Omental fat pad (tissue), 4 donors: ENCODE measurements around the gene MT3. TPM values are rescaled to one million over a fixed set of nuclear protein-coding genes. Genes with fewer than 3 reads are reported as not detected.
"Not testable (repeated sequence)": the region's sequence is repeated elsewhere in the genome, so short reads cannot be mapped to it uniquely, and the experiment has no call there.

Experiments
- ATAC-seq: fragments of 150-250 bp; one replicate; pipeline ENCODE4 v1.9.1; 2016; ENCODE audit warnings: mild to moderate bottlenecking, moderate library complexity; ENCODE audit not compliant: low FRiP score
- DNase-seq: peaks from one replicate; pipeline ENCODE4 v3.0.0-alpha.2; 2019; ENCODE audit warnings: low spot score
- CTCF ChIP-seq, 3 donors: fragments of 450-650 bp; IDR thresholded peaks; one replicate each; pipeline ENCODE4 v1.5.1; 2016 to 2017; ENCODE audit warnings: antibody characterized with exemption in 3 of 3, mild to moderate bottlenecking in 3 of 3, moderate library complexity in 2 of 3
- total RNA-seq, 4 donors: library from RNA; depleted of rRNA; stranded (reverse); fragments of >200 nt; gene quantifications; one replicate each; pipeline ENCODE4 v1.1.0, GENCODE V29; 2016

Gene MT3
- total RNA-seq, 4 donors from 2014 or later: not detected

GRCh38 chr16:56580391-56581048 lies 8.8 kb upstream of the MT3 start:
- TF ChIP-seq CTCF (IDR thresholded peaks at IDR 0.05): no peak
- no peak for DNase-seq
- no peak for ATAC-seq

- not testable (repeated sequence) for ATAC-seq, DNase-seq
These were observed 6.4 kb upstream of the MT3 start for GRCh38 chr16:56582911-56583310.

GRCh38 chr16:56583351-56584168 lies 5.8 kb upstream of the MT3 start:
- ATAC-seq (no peak), DNase-seq (no peak)
- TF ChIP-seq CTCF (IDR thresholded peaks at IDR 0.05): no peak

GRCh38 chr16:56584276-56584675 lies 5.1 kb upstream of the MT3 start:
- DNase-seq: no peak
- no peak for TF ChIP-seq CTCF (IDR thresholded peaks at IDR 0.05)
- ATAC-seq: no peak

- DNase-seq (no peak), ATAC-seq (no peak)
- TF ChIP-seq CTCF (IDR thresholded peaks at IDR 0.05): no peak
These were observed 567 bp upstream of the MT3 start for GRCh38 chr16:56588781-56589140.

- DNase-seq (no peak), ATAC-seq (no peak)
- TF ChIP-seq CTCF (IDR thresholded peaks at IDR 0.05): no peak
These were observed 2.2 kb downstream of the MT3 start for GRCh38 chr16:56591377-56592060.

GRCh38 chr16:56593573-56594291 lies 4.4 kb downstream of the MT3 start:
- DNase-seq (no peak), ATAC-seq (no peak)
- TF ChIP-seq CTCF (IDR thresholded peaks at IDR 0.05): no peak
